Neural cell (in vitro differentiated cells): ENCODE measurements around the gene FAF1. TPM values are rescaled to one million over a fixed set of nuclear protein-coding genes. Genes with fewer than 3 reads are reported as not detected.

ENCODE experiments used
- H2AFZ ChIP-seq: fragments of 200-600, 300-800 bp; sonication (generic), shearing (Covaris generic); 2 replicates; pipeline ENCODE4 v1.6.0; 2014; ENCODE audit warnings: low read depth, mild to moderate bottlenecking, antibody characterized with exemption, low read length, moderate library complexity
- H3F3A ChIP-seq: fragments of 200-600 bp; shearing (Covaris generic); 2 replicates; pipeline ENCODE4 v1.6.1; 2016; ENCODE audit warnings: mild to moderate bottlenecking, moderate library complexity, mixed read lengths, antibody characterized with exemption, low read length; ENCODE audit not compliant: insufficient read depth, poor library complexity, severe bottlenecking
- H3K27ac ChIP-seq: fragments of 200-600, 300-800 bp; sonication (generic), shearing (Covaris generic); 2 replicates; pipeline ENCODE4 v1.5.1; 2014; ENCODE audit warnings: mild to moderate bottlenecking, low read length, moderate library complexity
- H3K27me3 ChIP-seq: fragments of 300-800, 200-600 bp; sonication (generic), shearing (Covaris generic); 2 replicates; pipeline ENCODE4 v1.6.0; 2014; ENCODE audit warnings: mild to moderate bottlenecking, low read depth, low read length, moderate library complexity; ENCODE audit not compliant: insufficient read depth
- H3K36me3 ChIP-seq: fragments of 300-800, 200-600 bp; sonication (generic), shearing (Covaris generic); 2 replicates; pipeline ENCODE4 v1.5.1; 2014; ENCODE audit warnings: mild to moderate bottlenecking, antibody characterized with exemption, low read length, moderate library complexity; ENCODE audit not compliant: insufficient read depth
- H3K4me2 ChIP-seq: fragments of 300-800, 200-600 bp; sonication (generic), shearing (Covaris generic); 2 replicates; pipeline ENCODE4 v1.6.0; 2014; ENCODE audit warnings: mild to moderate bottlenecking, low read length
- H3K4me3 ChIP-seq: fragments of 300-800, 200-600 bp; sonication (generic), shearing (Covaris generic); 2 replicates; pipeline ENCODE4 v1.5.1; 2014; ENCODE audit warnings: mild to moderate bottlenecking, low read length, moderate library complexity
- H3K79me2 ChIP-seq: fragments of 200-600 bp; shearing (Covaris generic); replicated peaks from 2 replicates; pipeline ENCODE4 v1.6.0; 2014; ENCODE audit warnings: mild to moderate bottlenecking, low read length, moderate library complexity; ENCODE audit not compliant: insufficient read depth
- H3K9ac ChIP-seq: fragments of 300-800, 200-600 bp; sonication (generic), shearing (Covaris generic); 2 replicates; pipeline ENCODE4 v1.6.1; 2016; ENCODE audit warnings: mild to moderate bottlenecking, low read length, mixed read lengths
- H3K9me2 ChIP-seq: fragments of 200-600 bp; shearing (Covaris generic); 2 replicates; pipeline ENCODE4 v1.6.1; 2016; ENCODE audit warnings: mild to moderate bottlenecking, low read length, mixed read lengths; ENCODE audit not compliant: insufficient read depth
- H3K9me3 ChIP-seq: fragments of 200-600, 300-800 bp; sonication (generic), shearing (Covaris generic); 2 replicates; pipeline ENCODE4 v1.6.1; 2016; ENCODE audit warnings: mild to moderate bottlenecking, mixed run types, low read length, moderate library complexity, mixed read lengths
- H4K20me1 ChIP-seq: fragments of 200-600 bp; shearing (Covaris generic); 2 replicates; pipeline ENCODE4 v1.6.1; 2016; ENCODE audit warnings: mild to moderate bottlenecking, mixed run types; ENCODE audit not compliant: insufficient read depth
- CTCF ChIP-seq: fragments of 450-650 bp; IDR thresholded peaks from 2 replicates; pipeline ENCODE4 v1.5.1; 2014; ENCODE audit warnings: antibody characterized with exemption, mild to moderate bottlenecking, moderate library complexity; ENCODE audit not compliant: poor library complexity, severe bottlenecking
- EP300 ChIP-seq: fragments of 450-650 bp; conservative IDR thresholded peaks from 2 replicates; pipeline ENCODE4 v1.6.1; 2014; ENCODE audit warnings: antibody characterized with exemption, mild to moderate bottlenecking, moderate library complexity; ENCODE audit not compliant: poor library complexity, severe bottlenecking
- EZH2 ChIP-seq: fragments of 200-600, 300-800 bp; shearing (Covaris generic), sonication (generic); IDR thresholded peaks from 2 replicates; pipeline ENCODE4 v1.6.1; 2014; ENCODE audit warnings: antibody characterized with exemption, low read length, borderline replicate concordance, mild to moderate bottlenecking; ENCODE audit not compliant: insufficient read depth, poor library complexity, severe bottlenecking
- MXI1 ChIP-seq: fragments of 450-650 bp; conservative IDR thresholded peaks from 2 replicates; pipeline ENCODE4 v1.6.1; 2014; ENCODE audit warnings: antibody characterized with exemption, mild to moderate bottlenecking; ENCODE audit not compliant: poor library complexity, severe bottlenecking
- POLR2AphosphoS5 ChIP-seq: IDR thresholded peaks from 2 replicates; pipeline ENCODE4 v1.6.1; 2012
- RAD21 ChIP-seq: fragments of 450-650 bp; conservative IDR thresholded peaks from 2 replicates; pipeline ENCODE4 v1.6.1; 2014; ENCODE audit warnings: antibody characterized with exemption, mild to moderate bottlenecking, moderate library complexity
- REST ChIP-seq: IDR thresholded peaks from 2 replicates; pipeline ENCODE4 v1.6.1; 2012; ENCODE audit warnings: borderline replicate concordance
- SMC3 ChIP-seq: fragments of 450-650 bp; conservative IDR thresholded peaks from 2 replicates; pipeline ENCODE4 v1.6.1; 2014; ENCODE audit warnings: antibody characterized with exemption, mild to moderate bottlenecking, moderate library complexity; ENCODE audit not compliant: poor library complexity
- TAF1 ChIP-seq: IDR thresholded peaks from 2 replicates; pipeline ENCODE4 v1.6.1; 2012; ENCODE audit warnings: low read depth
- polyA plus RNA-seq: library from polyadenylated mRNA; depleted of rRNA; stranded (reverse); fragments of >200 nt; gene quantifications from 2 replicates; pipeline ENCODE4 v1.2.3, GENCODE V29; 2014

FAF1 gene
- polyA plus RNA-seq, 1 donor from 2014 or later = 52.1 TPM

- H2AFZ ChIP-seq = no peak overlapping the region
- peaks cover 5% of the 10 kb centered on the region for H3K79me2 ChIP-seq
- H3K36me3 ChIP-seq = no peaks in the 10 kb centered on the region
These were observed 28.9 kb downstream of the FAF1 start for GRCh38 chr1:50930965-50931737.

GRCh38 chr1:50930193-50930592 lies 29.9 kb downstream of the FAF1 start:
- H3F3A ChIP-seq = no peaks in the 10 kb centered on the region
- H3K9ac ChIP-seq = no peak overlapping the region
- H3K4me3 ChIP-seq = no peak overlapping the region
- no peaks in the 10 kb centered on the region for H3K9me3 ChIP-seq
- no peaks in the 10 kb centered on the region for H3K27me3 ChIP-seq
- no peaks in the 10 kb centered on the region for H3K9me2 ChIP-seq
- peaks cover 8% of the 10 kb centered on the region for H3K79me2 ChIP-seq
- no peak overlapping the region for H3K27ac ChIP-seq
- no peak overlapping the region for H2AFZ ChIP-seq
- H3K36me3 ChIP-seq = no peaks in the 10 kb centered on the region
- no peak overlapping the region for H3K4me2 ChIP-seq
- no peaks in the 10 kb centered on the region for H4K20me1 ChIP-seq
- TF ChIP-seq EZH2 (no peak), REST (no peak), CTCF (no peak), RAD21 (no peak)

More at GRCh38 chr1:50930965-50931737, 28.9 kb downstream of the FAF1 start:
- no peak overlapping the region for H3K9ac ChIP-seq
- no peak overlapping the region for H3K27ac ChIP-seq
- no peaks in the 10 kb centered on the region for H3K9me3 ChIP-seq
- no peak overlapping the region for H3K4me2 ChIP-seq
- H3K9me2 ChIP-seq = no peaks in the 10 kb centered on the region
- no peaks in the 10 kb centered on the region for H3K27me3 ChIP-seq
- H3K4me3 ChIP-seq = no peak overlapping the region
- H4K20me1 ChIP-seq = no peaks in the 10 kb centered on the region
- TF ChIP-seq TAF1 (no peak), REST (no peak), POLR2AphosphoS5 (no peak), MXI1 (no peak), CTCF (no peak), RAD21 (no peak), EZH2 (no peak), EP300 (no peak), SMC3 (no peak)
- no peaks in the 10 kb centered on the region for H3F3A ChIP-seq
